Measurements from ENCODE around the gene CRLF1.

- TF ChIP-seq CTCF (IDR thresholded peaks at IDR 0.05; ENCODE audit: low read depth, low read length) (no peak), EZH2phosphoT487 (IDR thresholded peaks at IDR 0.05; ENCODE audit: low read depth) (no peak)
Measured at GRCh38 chr19:18634612-18635297, 28.2 kb upstream of the CRLF1 start.

Measured in OCI-LY3 (cell line).